Measurements from ENCODE around the gene SNRNP70. TPM values are rescaled to one million over a fixed set of nuclear protein-coding genes. Genes with fewer than 3 reads are reported as not detected.

Gene SNRNP70
- total and polyA plus RNA-seq, 10 of the 15 experiments (the other 5 are each of a cell fraction or from before 2014, with no cell fraction given), result 2.7 to 453 (median 159) TPM

GRCh38 chr19:49085020-49085867 lies at the start of gene SNRNP70 (continued):
- 0 out of 2 replicates have a peak, but pooled peaks have one; percentile 5 for TF ChIP-seq NFYB (IDR thresholded peaks at IDR 0.05; ENCODE audit: insufficient read depth, low read depth, low read length)
- TF ChIP-seq RELA (IDR thresholded peaks at IDR 0.05; ENCODE audit: borderline replicate concordance, partially characterized antibody), result no peak
- TF ChIP-seq SREBF1 (IDR thresholded peaks at IDR 0.05; ENCODE audit: low read length), result no peak
- no peak for TF ChIP-seq ZBTB4 (CRISPR knock-in tag; IDR thresholded peaks at IDR 0.05)
- peak; percentile 71; the same call in 1 of the 2 replicates for TF ChIP-seq ZNF207 (IDR thresholded peaks at IDR 0.05; ENCODE audit: borderline replicate concordance)
- peak; percentile 18; the same call in 1 of the 2 replicates for TF ChIP-seq EED (IDR thresholded peaks at IDR 0.05; ENCODE audit: low read depth)
- TF ChIP-seq PBX3 (IDR thresholded peaks at IDR 0.05; ENCODE audit: insufficient replicate concordance, low read depth, low read length), result peak; percentile 78
- TF ChIP-seq ZBED1 (IDR thresholded peaks at IDR 0.05; ENCODE audit: borderline replicate concordance), result no peak
- TF ChIP-seq SUPT20H (IDR thresholded peaks at IDR 0.05; ENCODE audit: borderline replicate concordance, control insufficient read depth, low read depth, low read length), result no peak
- TF ChIP-seq MEF2B (IDR thresholded peaks at IDR 0.05; ENCODE audit: partially characterized antibody, poor library complexity, severe bottlenecking), result peak; percentile 24
- peak; percentile 64 for TF ChIP-seq RELB (IDR thresholded peaks at IDR 0.05; ENCODE audit: low read depth)
- no peak for TF ChIP-seq NR2C2 (IDR thresholded peaks at IDR 0.05; ENCODE audit: borderline replicate concordance, control insufficient read depth, insufficient read length, low read depth)
- TF ChIP-seq CHD2 (IDR thresholded peaks at IDR 0.05; ENCODE audit: borderline replicate concordance, low read depth, low read length), result peak; percentile 97
- TF ChIP-seq PML (IDR thresholded peaks at IDR 0.05; ENCODE audit: low read length), result peak; percentile 91; the same call in 1 of the 2 replicates
- TF ChIP-seq SMARCA5 (IDR thresholded peaks at IDR 0.05), result 0 out of 2 replicates have a peak, but pooled peaks have one; percentile 53
- TF ChIP-seq ZSCAN29 (IDR thresholded peaks at IDR 0.05), result no peak
- TF ChIP-seq EZH2 (IDR thresholded peaks at IDR 0.05; ENCODE audit: borderline replicate concordance, control insufficient read depth, low read depth, low read length), result no peak
- TF ChIP-seq STAT1 (conservative IDR thresholded peaks at IDR 0.05), result 0 out of 2 replicates have a peak, but pooled peaks have one; percentile 49
- no peak for TF ChIP-seq SMAD1 (IDR thresholded peaks at IDR 0.05; ENCODE audit: low read depth, partially characterized antibody)
- no peak for TF ChIP-seq KAT2A (conservative IDR thresholded peaks at IDR 0.05; ENCODE audit: control insufficient read depth, low read depth, low read length)
- 0 out of 2 replicates have a peak, but pooled peaks have one; percentile 60 for TF ChIP-seq TCF3 (IDR thresholded peaks at IDR 0.05; ENCODE audit: borderline replicate concordance, insufficient read depth, low read depth, low read length)
- TF ChIP-seq NFIC (IDR thresholded peaks at IDR 0.05; ENCODE audit: low read depth, low read length), result no peak
- TF ChIP-seq YY1 (IDR thresholded peaks at IDR 0.05; ENCODE audit: low read depth, low read length), result peak; percentile 66; the same call in 1 of the 2 replicates
- peak; percentile 92 for TF ChIP-seq KLF5 (IDR thresholded peaks at IDR 0.05; ENCODE audit: partially characterized antibody)

All from GM12878 (cell line).